SK-N-SH (cell line): ENCODE measurements around the gene C15orf39. TPM values are rescaled to one million over a fixed set of nuclear protein-coding genes. Genes with fewer than 3 reads are reported as not detected.

Source experiments
- CTCF ChIA-PET: fragments of 300-600, 350-600 bp; formaldehyde crosslinking; extraction: SDS; loops from one replicate; lab custom pipeline; 2021; lab: Yijun Ruan, JAX
- POLR2A ChIA-PET: fragments of 350-600 bp; sonication (Branson Sonifier 250); formaldehyde crosslinking; extraction: SDS; loops from one replicate; lab custom pipeline; 2020; ENCODE audit warnings: antibody characterized with exemption, inconsistent platforms; lab: Yijun Ruan, JAX
- DNase-seq: peaks from one replicate; pipeline ENCODE4 v3.0.0; 2012
- H2AFZ ChIP-seq: fragments of 200-600 bp; sonication (generic); 2 replicates; pipeline ENCODE4 v1.8.1; 2016; ENCODE audit warnings: antibody characterized with exemption, mild to moderate bottlenecking, low read depth
- H3F3A ChIP-seq: fragments of 200-600 bp; sonication (generic); replicated peaks from 2 replicates; pipeline ENCODE3; 2016; ENCODE audit warnings: antibody characterized with exemption, mild to moderate bottlenecking; ENCODE audit not compliant: insufficient read depth
- H3K27ac ChIP-seq, 2 experiments: fragments of 200-500 bp in 1 of 2; fragments of 200-600 bp in 1 of 2; sonication (Bioruptor generic) in 1 of 2; sonication (generic), shearing (Covaris generic) in 1 of 2; 2 replicates each; pipeline versions ENCODE4 v1.5.1 to v1.6.1; 2014 to 2016; ENCODE audit warnings: low read depth in 2 of 2, inconsistent platforms in 1 of 2, low read length in 1 of 2, mild to moderate bottlenecking in 1 of 2, mixed read lengths in 1 of 2
- H3K27me3 ChIP-seq: fragments of 200-600 bp; sonication (generic), shearing (Covaris generic); 2 replicates; pipeline ENCODE4 v1.6.1; 2016; ENCODE audit warnings: mixed run types; ENCODE audit not compliant: insufficient read depth
- H3K36me3 ChIP-seq, 2 experiments: fragments of 200-500 bp in 1 of 2; fragments of 200-600 bp in 1 of 2; sonication (Bioruptor generic) in 1 of 2; sonication (generic) in 1 of 2; replicated peaks in 1 of 2; 2 replicates each; pipeline versions ENCODE3 to v1.5.1; 2014 to 2016; ENCODE audit warnings: low read length in 1 of 2, mild to moderate bottlenecking in 1 of 2; ENCODE audit not compliant: insufficient read depth in 2 of 2, control insufficient read depth in 1 of 2
- H3K4me1 ChIP-seq, 2 experiments: fragments of 200-500 bp in 1 of 2; fragments of 200-600 bp in 1 of 2; sonication (Bioruptor generic) in 1 of 2; sonication (generic), shearing (Covaris generic) in 1 of 2; 2 replicates each; pipeline versions ENCODE4 v1.5.1 to v1.6.1; 2014 to 2016; ENCODE audit warnings: low read depth in 1 of 2, low read length in 1 of 2, mixed run types in 1 of 2; ENCODE audit not compliant: insufficient read depth in 2 of 2, control insufficient read depth in 1 of 2
- H3K4me2 ChIP-seq: fragments of 200-600 bp; sonication (generic), shearing (Covaris generic); 2 replicates; pipeline ENCODE4 v1.6.1; 2017; ENCODE audit warnings: mixed run types
- H3K4me3 ChIP-seq, 2 experiments: fragments of 200-500 bp in 1 of 2; fragments of 200-600 bp in 1 of 2; sonication (Bioruptor generic) in 1 of 2; sonication (generic), shearing (Covaris generic) in 1 of 2; 2 replicates each; pipeline versions ENCODE4 v1.5.1 to v1.8.1; 2014 to 2016; ENCODE audit warnings: low read depth in 2 of 2, inconsistent platforms in 1 of 2, low read length in 1 of 2, mild to moderate bottlenecking in 1 of 2, mixed read lengths in 1 of 2, moderate library complexity in 1 of 2
- H3K79me2 ChIP-seq: fragments of 200-600 bp; sonication (generic); 2 replicates; pipeline ENCODE4 v1.8.1; 2017; ENCODE audit warnings: mild to moderate bottlenecking; ENCODE audit not compliant: insufficient read depth
- H3K9ac ChIP-seq: fragments of 200-600 bp; sonication (generic); 2 replicates; pipeline ENCODE4 v1.6.1; 2017; ENCODE audit warnings: mixed run types
- H3K9me2 ChIP-seq: fragments of 200-600 bp; sonication (generic); 2 replicates; pipeline ENCODE4 v1.6.1; 2017; ENCODE audit warnings: mixed run types
- H3K9me3 ChIP-seq: fragments of 200-600 bp; sonication (generic); 2 replicates; pipeline ENCODE4 v1.6.1; 2017; ENCODE audit warnings: mixed run types, mild to moderate bottlenecking, moderate library complexity
- H4K20me1 ChIP-seq: fragments of 200-600 bp; sonication (generic); 2 replicates; pipeline ENCODE4 v1.6.1; 2017; ENCODE audit warnings: mild to moderate bottlenecking, mixed run types; ENCODE audit not compliant: insufficient read depth
- FOSL2 ChIP-seq: IDR thresholded peaks from 2 replicates; pipeline ENCODE4 v1.4.0; 2012; ENCODE audit warnings: low read depth, mild to moderate bottlenecking, moderate library complexity, borderline replicate concordance
- GABPA ChIP-seq: IDR thresholded peaks from 2 replicates; pipeline ENCODE4 v1.4.0; 2012; ENCODE audit warnings: low read depth, mild to moderate bottlenecking
- GATA2 ChIP-seq: sonication (generic); formaldehyde crosslinking; IDR thresholded peaks from 2 replicates; pipeline ENCODE4 v1.5.0; 2020; ENCODE audit warnings: mild to moderate bottlenecking, missing genetic modification reagents
- JUND ChIP-seq: IDR thresholded peaks from 2 replicates; pipeline ENCODE4 v1.4.0; 2012
- MEF2A ChIP-seq: IDR thresholded peaks from 2 replicates; pipeline ENCODE4 v1.4.0; 2012; ENCODE audit warnings: low read depth, borderline replicate concordance
- MXI1 ChIP-seq: IDR thresholded peaks from 2 replicates; pipeline ENCODE4 v1.6.1; 2012; ENCODE audit warnings: mild to moderate bottlenecking, low read depth, low read length, improper control_type of control experiment
- NFIC ChIP-seq: IDR thresholded peaks from 2 replicates; pipeline ENCODE4 v1.4.0; 2012; ENCODE audit warnings: borderline replicate concordance
- POLR2AphosphoS5 ChIP-seq: IDR thresholded peaks from 2 replicates; pipeline ENCODE4 v1.6.1; 2012; ENCODE audit warnings: low read depth, low read length
- RAD21 ChIP-seq: IDR thresholded peaks from 2 replicates; pipeline ENCODE4 v1.6.1; 2012; ENCODE audit warnings: mild to moderate bottlenecking, low read length
- RCOR1 ChIP-seq: fragments of 150-350 bp; IDR thresholded peaks from 2 replicates; pipeline ENCODE4 v1.6.1; 2017; ENCODE audit warnings: antibody characterized with exemption, low read length
- RXRA ChIP-seq: IDR thresholded peaks from 2 replicates; pipeline ENCODE4 v1.4.0; 2012; ENCODE audit warnings: low read depth, mild to moderate bottlenecking, borderline replicate concordance
- TAF1 ChIP-seq: IDR thresholded peaks from 2 replicates; pipeline ENCODE4 v1.6.1; 2012; ENCODE audit warnings: low read depth, mild to moderate bottlenecking, low read length, moderate library complexity, borderline replicate concordance
- TCF12 ChIP-seq: IDR thresholded peaks from 2 replicates; pipeline ENCODE4 v1.4.0; 2012
- WGBS: methylation state at CpG from one replicate; pipeline ENCODE4 v1.1.6; 2017; ENCODE audit warnings: low lambda C conversion rate; 5-methylcytosine and 5-hydroxymethylcytosine counted together
- polyA plus RNA-seq, 3 experiments: library from polyadenylated mRNA; depleted of rRNA; stranded (reverse); fragments of >200 nt; gene quantifications; 2 replicates each; pipeline ENCODE4 v1.2.3, GENCODE V29; 2012
- TF ChIP-seq, protein P1 (sequence below): IDR thresholded peaks from 2 replicates; pipeline ENCODE4 v1.4.0; 2012; ENCODE audit warnings: low read depth
- TF ChIP-seq, protein P2 (sequence below): fragments of 150-350 bp; IDR thresholded peaks from 2 replicates; pipeline ENCODE4 v1.6.1; 2016; ENCODE audit warnings: mild to moderate bottlenecking, low read depth, low read length
- TF ChIP-seq, protein P3 (sequence below): fragments of 150-350 bp; IDR thresholded peaks from 2 replicates; pipeline ENCODE4 v1.6.1; 2017; ENCODE audit warnings: antibody characterized with exemption, low read length, low read depth, borderline replicate concordance

C15orf39 gene
- polyA plus RNA-seq, 1 of the 3 experiments (the other 2 are of a cell fraction) = 2.5 TPM

DNA sequence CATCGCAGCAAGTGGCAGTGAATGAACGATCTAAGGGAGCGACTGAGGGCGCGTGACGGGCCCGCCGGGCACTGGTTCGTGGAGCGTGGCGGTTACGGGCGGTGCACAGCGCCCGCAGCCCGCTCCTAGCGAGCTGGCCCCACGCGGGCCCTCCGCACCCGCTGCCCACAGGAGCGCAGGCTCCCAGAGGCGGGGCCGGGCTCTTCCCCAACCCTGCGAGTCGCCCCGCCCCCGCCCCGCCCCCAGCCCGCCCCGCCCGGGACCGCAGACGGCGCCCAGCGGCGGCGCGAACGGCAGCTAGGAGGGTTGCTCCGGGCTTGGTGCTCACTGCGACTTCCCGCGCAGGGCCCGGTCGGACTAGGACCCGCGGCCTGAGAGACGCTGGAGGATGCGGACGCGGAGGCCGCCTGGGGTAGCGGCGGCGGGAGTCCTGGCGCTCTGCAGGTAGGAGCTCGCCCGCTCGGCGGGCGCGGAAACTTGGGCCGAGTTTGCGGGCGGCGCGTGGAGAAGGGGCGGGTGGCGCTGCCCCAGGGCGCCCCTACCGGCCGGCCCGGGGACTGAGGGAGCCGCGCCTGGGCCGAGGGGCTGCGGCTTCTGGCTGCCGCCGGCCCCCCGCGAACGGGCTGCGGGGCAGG lies at the start of gene C15orf39 (continued):
- TF ChIP-seq TAF1 = peak; percentile 83
- TF ChIP-seq TCF12 = no peak
- TF ChIP-seq NFIC = no peak
- TF ChIP-seq MEF2A = no peak
- TF ChIP-seq, protein P1, sequence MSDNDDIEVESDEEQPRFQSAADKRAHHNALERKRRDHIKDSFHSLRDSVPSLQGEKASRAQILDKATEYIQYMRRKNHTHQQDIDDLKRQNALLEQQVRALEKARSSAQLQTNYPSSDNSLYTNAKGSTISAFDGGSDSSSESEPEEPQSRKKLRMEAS = 0 out of 2 replicates have a peak, but pooled peaks have one; percentile 37
- no peak for TF ChIP-seq GABPA
- TF ChIP-seq FOSL2 = no peak
- TF ChIP-seq RXRA = no peak
- TF ChIP-seq, protein P2, sequence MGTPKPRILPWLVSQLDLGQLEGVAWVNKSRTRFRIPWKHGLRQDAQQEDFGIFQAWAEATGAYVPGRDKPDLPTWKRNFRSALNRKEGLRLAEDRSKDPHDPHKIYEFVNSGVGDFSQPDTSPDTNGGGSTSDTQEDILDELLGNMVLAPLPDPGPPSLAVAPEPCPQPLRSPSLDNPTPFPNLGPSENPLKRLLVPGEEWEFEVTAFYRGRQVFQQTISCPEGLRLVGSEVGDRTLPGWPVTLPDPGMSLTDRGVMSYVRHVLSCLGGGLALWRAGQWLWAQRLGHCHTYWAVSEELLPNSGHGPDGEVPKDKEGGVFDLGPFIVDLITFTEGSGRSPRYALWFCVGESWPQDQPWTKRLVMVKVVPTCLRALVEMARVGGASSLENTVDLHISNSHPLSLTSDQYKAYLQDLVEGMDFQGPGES = no peak
- peak; percentile 46; the same call in 1 of the 2 replicates for TF ChIP-seq RAD21
- TF ChIP-seq RCOR1 = no peak
- peak; percentile 80; the same call in 1 of the 2 replicates for TF ChIP-seq MXI1
- TF ChIP-seq, all 33 proteins: peak for 10

DNA sequence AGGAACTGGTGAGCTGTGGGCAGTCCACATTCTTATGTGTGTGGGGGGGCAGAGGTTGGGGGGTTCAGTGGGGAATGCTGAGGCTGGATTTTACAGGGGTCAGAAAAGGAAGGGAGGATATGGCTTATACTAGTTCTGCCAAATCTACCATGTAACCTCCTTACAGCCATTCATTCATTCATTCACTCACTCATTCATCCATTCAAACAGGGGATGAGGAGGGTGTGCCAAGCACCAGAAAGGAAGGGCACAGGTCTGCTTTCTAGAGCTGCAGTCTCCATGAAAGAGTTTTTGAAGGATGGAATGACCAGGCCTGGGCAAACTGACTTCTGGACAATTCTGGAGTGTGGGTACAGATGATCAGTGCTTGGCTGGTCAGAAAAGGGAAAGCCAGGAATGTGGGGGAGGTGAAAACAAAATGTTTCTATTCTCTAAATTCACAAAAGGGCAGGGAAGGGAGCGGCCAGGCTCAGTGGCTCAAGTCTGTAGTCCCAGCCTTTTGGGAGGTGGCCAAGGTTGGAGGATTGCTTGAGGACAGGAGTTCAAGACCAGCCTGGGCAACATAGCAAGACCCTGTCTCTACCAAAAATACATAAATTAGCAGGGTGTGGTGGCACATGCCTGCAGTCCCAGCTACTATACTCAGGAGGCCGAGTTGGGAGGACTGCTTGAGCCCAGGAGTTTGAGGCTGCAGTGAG lies 49.2 kb upstream of the C15orf39 start:
- Histone ChIP-seq H3K4me3 (no peak overlapping the region), H3K27me3 (no peaks in the 10 kb centered on the region), H3K9me2 (no peaks in the 10 kb centered on the region), H2AFZ (no peak overlapping the region), H3F3A (peaks cover 4% of the 10 kb centered on the region), H4K20me1 (no peaks in the 10 kb centered on the region), H3K9ac (no peak overlapping the region), H3K36me3 (no peaks in the 10 kb centered on the region), H3K27ac (no peak overlapping the region), H3K9me3 (0 out of 2 replicates have a peak, but pooled peaks cover 4% of the 10 kb centered on the region), H3K4me1 (no peaks in the 10 kb centered on the region), H3K79me2 (no peaks in the 10 kb centered on the region), H3K4me2 (no peak overlapping the region)
- DNase-seq = no peak
- POLR2A ChIA-PET = no interaction called here
- CTCF ChIA-PET = interaction anchor here (0.6 kb wide), 2 partner anchors 191 to 304 kb away, joined by 3 read pairs; no protein-coding TSS in a partner anchor
- TF ChIP-seq RXRA (no peak), TCF12 (no peak)
- TF ChIP-seq, protein P1 = no peak
- WGBS = 57% methylated on average over 2 of the region's 2 CpGs

GRCh38 chr15:75153087-75153486 lies 48.6 kb upstream of the C15orf39 start:
- 57% methylated on average over 4 of the region's 4 CpGs for WGBS
- H3K4me1 ChIP-seq = no peaks in the 10 kb centered on the region
- H2AFZ ChIP-seq = no peak overlapping the region
- no peaks in the 10 kb centered on the region for H3K9me2 ChIP-seq
- H3K4me2 ChIP-seq = no peak overlapping the region
- H3K9ac ChIP-seq = no peak overlapping the region
- no peak overlapping the region for H3K27ac ChIP-seq
- POLR2A ChIA-PET = no interaction called here
- TF ChIP-seq, protein P3, sequence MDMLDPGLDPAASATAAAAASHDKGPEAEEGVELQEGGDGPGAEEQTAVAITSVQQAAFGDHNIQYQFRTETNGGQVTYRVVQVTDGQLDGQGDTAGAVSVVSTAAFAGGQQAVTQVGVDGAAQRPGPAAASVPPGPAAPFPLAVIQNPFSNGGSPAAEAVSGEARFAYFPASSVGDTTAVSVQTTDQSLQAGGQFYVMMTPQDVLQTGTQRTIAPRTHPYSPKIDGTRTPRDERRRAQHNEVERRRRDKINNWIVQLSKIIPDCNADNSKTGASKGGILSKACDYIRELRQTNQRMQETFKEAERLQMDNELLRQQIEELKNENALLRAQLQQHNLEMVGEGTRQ = no peak
- TF ChIP-seq, protein P1 = no peak
- no peak for TF ChIP-seq JUND
- TF ChIP-seq RCOR1 = no peak
- no peak for TF ChIP-seq GATA2 (CRISPR knock-in tag)
- TF ChIP-seq POLR2AphosphoS5 = no peak
- no peaks in the 10 kb centered on the region for H4K20me1 ChIP-seq
- CTCF ChIA-PET = interaction anchor here (0.6 kb wide), 1 partner anchor 305 kb away, joined by 3 read pairs; no protein-coding TSS in a partner anchor
- no peaks in the 10 kb centered on the region for H3K79me2 ChIP-seq
- no peak overlapping the region for H3K4me3 ChIP-seq
- 0 out of 2 replicates have a peak, but pooled peaks cover 2% of the 10 kb centered on the region for H3K9me3 ChIP-seq
- H3K27me3 ChIP-seq = no peaks in the 10 kb centered on the region
- H3F3A ChIP-seq = peaks cover 4% of the 10 kb centered on the region
- H3K36me3 ChIP-seq = no peaks in the 10 kb centered on the region
- peak; percentile 42 for DNase-seq
